ENCODE results near the gene ZNF597.

DNA sequence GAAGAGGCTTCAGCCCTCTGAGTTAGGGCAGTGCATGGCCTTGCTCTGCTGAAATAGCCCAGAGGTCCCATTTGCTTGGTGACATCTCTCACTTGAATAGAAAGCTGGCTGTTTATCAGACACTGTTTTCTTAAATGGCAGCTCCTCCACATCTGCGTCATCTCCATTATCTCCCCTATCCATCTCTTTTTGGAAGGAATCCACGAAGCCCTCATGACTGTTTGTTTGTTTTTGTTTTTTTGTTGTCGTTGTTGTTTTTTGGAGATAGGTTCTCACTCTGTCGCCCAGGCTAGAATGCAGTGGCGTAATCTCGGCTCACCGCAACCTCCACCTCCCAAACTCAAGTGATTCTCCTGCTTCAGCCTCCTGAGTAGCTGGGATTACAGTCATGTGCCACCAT, 16.8 kb upstream of the ZNF597 start:
- TF ChIP-seq, protein P1, sequence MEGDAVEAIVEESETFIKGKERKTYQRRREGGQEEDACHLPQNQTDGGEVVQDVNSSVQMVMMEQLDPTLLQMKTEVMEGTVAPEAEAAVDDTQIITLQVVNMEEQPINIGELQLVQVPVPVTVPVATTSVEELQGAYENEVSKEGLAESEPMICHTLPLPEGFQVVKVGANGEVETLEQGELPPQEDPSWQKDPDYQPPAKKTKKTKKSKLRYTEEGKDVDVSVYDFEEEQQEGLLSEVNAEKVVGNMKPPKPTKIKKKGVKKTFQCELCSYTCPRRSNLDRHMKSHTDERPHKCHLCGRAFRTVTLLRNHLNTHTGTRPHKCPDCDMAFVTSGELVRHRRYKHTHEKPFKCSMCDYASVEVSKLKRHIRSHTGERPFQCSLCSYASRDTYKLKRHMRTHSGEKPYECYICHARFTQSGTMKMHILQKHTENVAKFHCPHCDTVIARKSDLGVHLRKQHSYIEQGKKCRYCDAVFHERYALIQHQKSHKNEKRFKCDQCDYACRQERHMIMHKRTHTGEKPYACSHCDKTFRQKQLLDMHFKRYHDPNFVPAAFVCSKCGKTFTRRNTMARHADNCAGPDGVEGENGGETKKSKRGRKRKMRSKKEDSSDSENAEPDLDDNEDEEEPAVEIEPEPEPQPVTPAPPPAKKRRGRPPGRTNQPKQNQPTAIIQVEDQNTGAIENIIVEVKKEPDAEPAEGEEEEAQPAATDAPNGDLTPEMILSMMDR (IDR thresholded peaks at IDR 0.05 in 8 of 11, conservative IDR thresholded peaks at IDR 0.05 in 3 of 11), result no peak
- TF ChIP-seq POLR2A (IDR thresholded peaks at IDR 0.05), result no peak
